ENCODE measurements around the gene NIPA2. TPM values are rescaled to one million over a fixed set of nuclear protein-coding genes. Genes with fewer than 3 reads are reported as not detected.

Gene NIPA2
- total RNA-seq, 1 donor from 2014 or later: 98.8 TPM

DNA sequence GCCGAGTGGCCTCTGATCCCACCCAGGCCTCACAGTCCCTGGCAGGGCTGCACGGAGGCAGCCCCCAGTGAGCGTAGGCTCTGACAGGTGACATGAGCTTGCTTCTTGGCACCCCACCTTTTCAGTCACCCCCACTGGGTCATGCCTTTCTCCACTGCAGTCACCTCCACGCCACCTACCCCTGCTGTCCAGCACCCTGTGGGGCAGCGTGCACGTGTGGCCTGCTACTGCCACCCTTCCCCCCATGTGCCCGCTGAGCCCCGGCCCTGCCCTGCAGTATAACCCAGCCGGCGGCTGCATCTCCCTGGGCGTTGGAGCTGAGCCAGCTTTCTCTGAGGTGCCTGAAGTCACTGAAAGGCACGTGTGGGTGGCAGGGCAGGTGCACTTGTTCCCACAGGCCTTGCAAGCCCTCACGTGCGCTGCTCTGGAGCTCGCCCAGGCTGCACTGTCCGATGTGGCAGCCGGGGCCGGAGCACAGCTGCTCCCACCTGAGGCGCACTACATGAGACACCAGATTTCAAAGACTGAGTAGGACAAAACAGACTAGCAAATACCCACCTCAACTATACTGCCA lies 65.6 kb downstream of the NIPA2 start:
- no peak overlapping the region for H3K4me3 Mint-ChIP-seq
- intact Hi-C loops (cut with micrococcal nuclease): no loop called here

GRCh38 chr15:22904736-22905135 lies 66.3 kb downstream of the NIPA2 start:
- Mint-ChIP-seq H3K4me1 (peaks cover 6% of the 10 kb centered on the region), H3K9me3 (no peaks in the 10 kb centered on the region), H3K27ac (no peak overlapping the region), H3K4me3 (no peak overlapping the region), H3K27me3 (no peaks in the 10 kb centered on the region), H3K36me3 (ENCODE audit: low read depth) (peaks cover 5% of the 10 kb centered on the region)
- TF ChIP-seq CTCF (IDR thresholded peaks at IDR 0.05): no peak
- ChIA-PET CTCF (no interaction called here), POLR2A (no interaction called here)
- ATAC-seq (ENCODE audit: low read depth) (no peak), DNase-seq (no peak)
- intact Hi-C loops (cut with micrococcal nuclease): no loop called here

More for the DNA sequence above, 65.6 kb downstream of the NIPA2 start:
- Mint-ChIP-seq H3K36me3 (ENCODE audit: low read depth) (peaks cover 5% of the 10 kb centered on the region), H3K27ac (no peak overlapping the region), H3K4me1 (peaks cover 6% of the 10 kb centered on the region), H3K27me3 (no peaks in the 10 kb centered on the region), H3K9me3 (no peaks in the 10 kb centered on the region)
- ChIA-PET CTCF (no interaction called here), POLR2A (no interaction called here)
- no peak for TF ChIP-seq CTCF (IDR thresholded peaks at IDR 0.05)
- ATAC-seq (ENCODE audit: low read depth): no peak
- DNase-seq: no peak

- intact Hi-C loops (cut with micrococcal nuclease): no loop called here
- no peak overlapping the region for H3K27ac Mint-ChIP-seq
- ATAC-seq (ENCODE audit: low read depth): no peak
- TF ChIP-seq CTCF (IDR thresholded peaks at IDR 0.05): no peak
- H3K4me1 Mint-ChIP-seq: peaks cover 6% of the 10 kb centered on the region
- H3K36me3 Mint-ChIP-seq (ENCODE audit: low read depth): peaks cover 5% of the 10 kb centered on the region
- no peak for DNase-seq
- CTCF ChIA-PET: no interaction called here
- H3K9me3 Mint-ChIP-seq: no peaks in the 10 kb centered on the region
- H3K4me3 Mint-ChIP-seq: no peak overlapping the region
- no peaks in the 10 kb centered on the region for H3K27me3 Mint-ChIP-seq
- POLR2A ChIA-PET: no interaction called here
Measured at GRCh38 chr15:22907161-22907950, 68.9 kb downstream of the NIPA2 start.

DNA sequence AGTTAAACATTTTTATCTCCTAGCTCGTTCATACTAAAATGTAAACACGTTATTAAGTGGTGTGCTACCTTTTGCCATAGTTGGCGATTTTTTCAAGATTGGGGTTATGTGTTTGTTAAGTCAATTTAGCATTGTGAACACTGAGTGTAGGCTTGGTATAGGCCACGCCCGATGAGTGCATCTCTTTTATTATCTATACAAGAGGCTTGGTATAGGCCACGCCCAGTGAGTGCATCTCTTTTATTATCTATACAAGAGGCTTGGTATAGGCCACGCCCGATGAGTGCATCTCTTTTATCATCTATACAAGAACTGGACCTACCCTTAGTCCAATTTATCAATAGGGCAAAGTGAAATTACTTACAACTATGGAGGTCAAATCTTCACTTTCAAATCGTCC lies 70.4 kb downstream of the NIPA2 start:
- no peak for ATAC-seq (ENCODE audit: low read depth)
- intact Hi-C loops (cut with micrococcal nuclease): no loop called here
- peaks cover 2% of the 10 kb centered on the region for H3K36me3 Mint-ChIP-seq (ENCODE audit: low read depth)
- no peak for TF ChIP-seq CTCF (IDR thresholded peaks at IDR 0.05)
- no peak for DNase-seq
- no peaks in the 10 kb centered on the region for H3K27me3 Mint-ChIP-seq
- H3K9me3 Mint-ChIP-seq: no peaks in the 10 kb centered on the region
- no peaks in the 10 kb centered on the region for H3K4me1 Mint-ChIP-seq
- no peak overlapping the region for H3K27ac Mint-ChIP-seq
- H3K4me3 Mint-ChIP-seq: no peak overlapping the region
- ChIA-PET POLR2A (no interaction called here), CTCF (no interaction called here)

- intact Hi-C loops (cut with micrococcal nuclease): no loop called here
- ChIA-PET POLR2A (no interaction called here), CTCF (no interaction called here)
- Mint-ChIP-seq H3K27ac (no peak overlapping the region), H3K27me3 (no peaks in the 10 kb centered on the region), H3K4me3 (no peak overlapping the region), H3K36me3 (ENCODE audit: low read depth) (peaks cover 2% of the 10 kb centered on the region), H3K9me3 (no peaks in the 10 kb centered on the region), H3K4me1 (no peaks in the 10 kb centered on the region)
- DNase-seq: no peak
- no peak for ATAC-seq (ENCODE audit: low read depth)
- TF ChIP-seq CTCF (IDR thresholded peaks at IDR 0.05): no peak
Measured at GRCh38 chr15:22911306-22911705, 72.8 kb downstream of the NIPA2 start.
